HEK293T (cell line): Measurements from ENCODE around the gene FGF14.

Experiments
- ARNT ChIP-seq: fragments of 450-650 bp; IDR thresholded peaks from 2 replicates; pipeline ENCODE4 v1.6.1; 2017; ENCODE audit warnings: mild to moderate bottlenecking
- BHLHE40 ChIP-seq: fragments of 450-650 bp; IDR thresholded peaks from 2 replicates; pipeline ENCODE4 v1.6.1; 2016; ENCODE audit warnings: mild to moderate bottlenecking, moderate library complexity, borderline replicate concordance
- CTBP1 ChIP-seq: fragments of 450-650 bp; IDR thresholded peaks from 2 replicates; pipeline ENCODE4 v1.6.1; 2016; ENCODE audit warnings: borderline replicate concordance
- FOXA1 ChIP-seq: fragments of 450-650 bp; IDR thresholded peaks from 2 replicates; pipeline ENCODE4 v1.6.1; 2016; ENCODE audit warnings: mild to moderate bottlenecking
- FOXK2 ChIP-seq: fragments of 450-650 bp; IDR thresholded peaks from 2 replicates; pipeline ENCODE4 v1.6.1; 2016; ENCODE audit warnings: mild to moderate bottlenecking
- FOXM1 ChIP-seq: fragments of 450-650 bp; IDR thresholded peaks from 2 replicates; pipeline ENCODE4 v1.6.1; 2017; ENCODE audit warnings: mild to moderate bottlenecking, borderline replicate concordance
- SP1 ChIP-seq: fragments of 450-650 bp; IDR thresholded peaks from 2 replicates; pipeline ENCODE4 v1.6.1; 2017
- SUZ12 ChIP-seq: fragments of 450-650 bp; IDR thresholded peaks from 2 replicates; pipeline ENCODE4 v1.6.1; 2016; ENCODE audit warnings: mild to moderate bottlenecking
- TARDBP ChIP-seq: fragments of 450-650 bp; IDR thresholded peaks from 2 replicates; pipeline ENCODE4 v1.6.1; 2016

DNA sequence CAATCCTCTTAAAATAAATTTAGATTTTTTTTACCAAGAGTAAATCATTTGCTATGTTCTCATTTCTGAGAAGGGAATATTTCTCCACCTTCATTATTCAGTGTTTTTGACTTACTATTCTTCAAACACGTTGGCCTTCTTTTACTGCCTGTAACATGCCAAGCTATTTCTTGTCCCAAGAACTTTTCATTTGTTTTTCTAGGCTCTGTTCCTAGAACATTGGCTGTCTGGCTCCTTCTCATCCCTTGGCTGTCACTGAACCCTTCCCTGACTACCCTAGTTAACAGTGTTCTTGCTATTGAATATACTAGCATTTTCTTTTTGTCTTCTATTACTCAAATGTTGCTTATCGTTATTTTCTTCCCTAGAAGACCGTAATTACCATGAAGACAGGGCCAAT lies 701.2 kb downstream of the FGF14 start:
- no peak for TF ChIP-seq BHLHE40
- no peak for TF ChIP-seq SP1
- TF ChIP-seq FOXK2, result no peak
- TF ChIP-seq SUZ12, result no peak
- no peak for TF ChIP-seq TARDBP
- TF ChIP-seq ARNT, result no peak
- TF ChIP-seq FOXA1, result no peak
- no peak for TF ChIP-seq CTBP1
- no peak for TF ChIP-seq FOXM1
